Stomach (tissue), 9 donors: ENCODE results near the gene SHISAL1. TPM values are rescaled to one million over a fixed set of nuclear protein-coding genes. Genes with fewer than 3 reads are reported as not detected.

Experiments
- DNase-seq, 2 donors: peaks; one replicate each; pipeline versions ENCODE4 v3.0.0 to v3.0.0-alpha.2; 2013 to 2019
- H3K27ac ChIP-seq, 5 donors: fragments of 200-600 bp in 4 of 5; sonication (generic) in 4 of 5; one replicate each; pipeline ENCODE4 v1.5.1; 2013 to 2019; ENCODE audit warnings: mild to moderate bottlenecking in 1 of 5, moderate library complexity in 1 of 5
- H3K27me3 ChIP-seq, 3 donors: fragments of 200-600 bp; sonication (generic); one replicate each; pipeline ENCODE4 v1.5.1; 2017 to 2019; ENCODE audit warnings: mixed run types in 1 of 3
- H3K36me3 ChIP-seq, 4 donors: fragments of 200-600 bp; sonication (generic); 1 replicate in 3 of 4; 2 replicates in 1 of 4; pipeline ENCODE4 v1.5.1; 2016 to 2019
- H3K4me1 ChIP-seq, 4 donors: fragments of 200-600 bp; sonication (generic); one replicate each; pipeline ENCODE4 v1.5.1; 2016 to 2019
- H3K4me3 ChIP-seq, 4 donors: fragments of 200-600 bp; sonication (generic) in 3 of 4; one replicate each; pipeline ENCODE4 v1.5.1; 2016 to 2019; ENCODE audit warnings: mild to moderate bottlenecking in 1 of 4
- H3K9me3 ChIP-seq, 4 donors: fragments of 200-600 bp; sonication (generic); one replicate each; pipeline ENCODE4 v1.5.1; 2016 to 2019
- EP300 ChIP-seq: sonication (generic); formaldehyde crosslinking; IDR thresholded peaks from one replicate; pipeline ENCODE4 v1.6.1; 2017; ENCODE audit warnings: antibody characterized with exemption
- POLR2A ChIP-seq, 4 donors: fragments of 450-650 bp; IDR thresholded peaks; one replicate each; pipeline ENCODE4 v1.6.1; 2016; ENCODE audit warnings: antibody characterized with exemption in 4 of 4, control low read depth in 2 of 4, mild to moderate bottlenecking in 1 of 4, moderate library complexity in 1 of 4
- POLR2AphosphoS5 ChIP-seq, 3 donors: sonication (generic); formaldehyde crosslinking; IDR thresholded peaks; one replicate each; pipeline ENCODE4 v1.6.1; 2016; ENCODE audit warnings: antibody characterized with exemption in 3 of 3
- WGBS, 5 donors: extraction: QIAGEN DNeasy Blood & Tissue Kit in 3 of 5; methylation state at CpG; one replicate each; pipeline versions ENCODE4 v1.1.5 to v1.1.7; 2013 to 2018; 5-methylcytosine and 5-hydroxymethylcytosine counted together
- intact Hi-C: fragments of 100-400 bp; cut with DNase I; formaldehyde crosslinking; loops from one replicate; pipeline ENCODE4 v1.15.1; 2023; ENCODE audit warnings: low total_unique reads
- polyA plus RNA-seq, 3 donors: library from polyadenylated mRNA; stranded (reverse); fragments of 200-250 nt; gene quantifications; one replicate each; pipeline ENCODE4 v1.2.3, GENCODE V29; 2013
- total RNA-seq, 5 donors: library from RNA; depleted of rRNA; stranded (reverse); fragments of >200 nt; gene quantifications; one replicate each; pipeline versions ENCODE4 v1.1.0 to v1.2.3, GENCODE V29; 2014 to 2016
- TF ChIP-seq, protein P1 (sequence below), 7 experiments: fragments of 450-650 bp in 4 of 7; fragments of 200-600 bp in 3 of 7; sonication (generic) in 3 of 7; IDR thresholded peaks; one replicate each; pipeline ENCODE4 v1.5.1; 2016 to 2019; ENCODE audit warnings: antibody characterized with exemption in 7 of 7, control low read depth in 2 of 7, mild to moderate bottlenecking in 1 of 7
- donor health status: healthy with polysubstance abuse.
- donor health status: Bipolar disorder and iron deficiency.
- donor health status: healthy.

The SHISAL1 gene
- total and polyA plus RNA-seq, 8 donors: 0.43 to 19.3 (median 1.2) TPM

GRCh38 chr22:44276041-44276440 is 36.7 kb downstream of the SHISAL1 start:
- no peak for DNase-seq
- TF ChIP-seq EP300 (no peak), POLR2A (IDR thresholded peaks at IDR 0.05) (no peak), POLR2AphosphoS5 (IDR thresholded peaks at IDR 0.05) (no peak)
- TF ChIP-seq, protein P1, sequence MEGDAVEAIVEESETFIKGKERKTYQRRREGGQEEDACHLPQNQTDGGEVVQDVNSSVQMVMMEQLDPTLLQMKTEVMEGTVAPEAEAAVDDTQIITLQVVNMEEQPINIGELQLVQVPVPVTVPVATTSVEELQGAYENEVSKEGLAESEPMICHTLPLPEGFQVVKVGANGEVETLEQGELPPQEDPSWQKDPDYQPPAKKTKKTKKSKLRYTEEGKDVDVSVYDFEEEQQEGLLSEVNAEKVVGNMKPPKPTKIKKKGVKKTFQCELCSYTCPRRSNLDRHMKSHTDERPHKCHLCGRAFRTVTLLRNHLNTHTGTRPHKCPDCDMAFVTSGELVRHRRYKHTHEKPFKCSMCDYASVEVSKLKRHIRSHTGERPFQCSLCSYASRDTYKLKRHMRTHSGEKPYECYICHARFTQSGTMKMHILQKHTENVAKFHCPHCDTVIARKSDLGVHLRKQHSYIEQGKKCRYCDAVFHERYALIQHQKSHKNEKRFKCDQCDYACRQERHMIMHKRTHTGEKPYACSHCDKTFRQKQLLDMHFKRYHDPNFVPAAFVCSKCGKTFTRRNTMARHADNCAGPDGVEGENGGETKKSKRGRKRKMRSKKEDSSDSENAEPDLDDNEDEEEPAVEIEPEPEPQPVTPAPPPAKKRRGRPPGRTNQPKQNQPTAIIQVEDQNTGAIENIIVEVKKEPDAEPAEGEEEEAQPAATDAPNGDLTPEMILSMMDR (IDR thresholded peaks at IDR 0.05): no peak
- no peak overlapping the region for H3K4me3 ChIP-seq
- intact Hi-C loops: no loop called here
- peaks cover 0 to 5% (median 2%) of the 10 kb centered on the region in 4 donors for H3K4me1 ChIP-seq
- H3K27ac ChIP-seq: no peak overlapping the region
- H3K27me3 ChIP-seq: peaks cover 0 to 38% (median 4%) of the 10 kb centered on the region in 3 donors
- no peaks in the 10 kb centered on the region for H3K9me3 ChIP-seq
- WGBS, 5 donors: 68 to 79% (median 77%) methylated on average over 10 of the region's 10 CpGs
- H3K36me3 ChIP-seq: no peaks in the 10 kb centered on the region

- intact Hi-C loops: no loop called here
- 63 to 82% (median 72%) methylated on average over 4 to 5 of the region's 5 CpGs for WGBS, 5 donors
Measured at GRCh38 chr22:44275631-44275995, 37.1 kb downstream of the SHISAL1 start.

GRCh38 chr22:44274918-44275630 is 37.7 kb downstream of the SHISAL1 start:
- no peaks in the 10 kb centered on the region for H3K9me3 ChIP-seq
- DNase-seq: no peak
- no peak overlapping the region for H3K4me3 ChIP-seq
- peaks cover 0 to 5% (median 2%) of the 10 kb centered on the region in 4 donors for H3K4me1 ChIP-seq
- no peaks in the 10 kb centered on the region for H3K36me3 ChIP-seq
- peaks cover 0 to 28% (median 0%) of the 10 kb centered on the region in 3 donors for H3K27me3 ChIP-seq
- WGBS, 5 donors: 85 to 92% (median 91%) methylated on average over 22 of the region's 22 CpGs
- no peak overlapping the region for H3K27ac ChIP-seq
- no peak for TF ChIP-seq POLR2A (IDR thresholded peaks at IDR 0.05)
- no peak for TF ChIP-seq POLR2AphosphoS5 (IDR thresholded peaks at IDR 0.05)
- TF ChIP-seq, protein P1 (IDR thresholded peaks at IDR 0.05): no peak
- TF ChIP-seq EP300: no peak
- intact Hi-C loops: no loop called here

More at GRCh38 chr22:44275631-44275995, 37.1 kb downstream of the SHISAL1 start:
- DNase-seq: no peak
- H3K27me3 ChIP-seq: peaks cover 0 to 34% (median 4%) of the 10 kb centered on the region in 3 donors
- H3K36me3 ChIP-seq: no peaks in the 10 kb centered on the region
- TF ChIP-seq POLR2A (IDR thresholded peaks at IDR 0.05): no peak
- TF ChIP-seq, protein P1 (IDR thresholded peaks at IDR 0.05): no peak
- TF ChIP-seq EP300: no peak
- TF ChIP-seq POLR2AphosphoS5 (IDR thresholded peaks at IDR 0.05): no peak
- H3K27ac ChIP-seq: no peak overlapping the region
- H3K4me1 ChIP-seq: peaks cover 0 to 5% (median 2%) of the 10 kb centered on the region in 4 donors
- H3K4me3 ChIP-seq: no peak overlapping the region
- H3K9me3 ChIP-seq: no peaks in the 10 kb centered on the region

DNA sequence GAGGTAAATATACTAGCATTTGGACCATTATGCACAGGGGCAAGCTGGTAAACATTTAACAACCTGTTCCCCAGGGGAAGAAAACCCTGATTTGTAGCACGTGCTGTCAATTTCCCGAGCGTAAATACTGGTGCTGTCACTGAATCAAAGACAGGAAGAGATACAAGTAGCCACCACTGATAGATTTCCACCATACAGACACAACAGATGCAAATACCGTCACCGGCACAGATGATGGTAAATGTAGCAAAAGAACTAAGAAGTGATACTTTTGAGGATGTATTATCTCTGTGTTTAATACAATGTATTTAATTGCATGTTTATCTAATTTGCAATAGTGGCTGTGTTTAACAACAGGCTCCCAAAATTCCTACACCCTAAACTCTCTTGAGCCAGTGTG is 39.6 kb downstream of the SHISAL1 start:
- TF ChIP-seq POLR2AphosphoS5 (IDR thresholded peaks at IDR 0.05) (no peak), POLR2A (IDR thresholded peaks at IDR 0.05) (no peak), EP300 (no peak)
- TF ChIP-seq, protein P1 (IDR thresholded peaks at IDR 0.05): no peak
- Histone ChIP-seq H3K4me1 (peaks cover 0 to 5% (median 0%) of the 10 kb centered on the region in 4 donors), H3K27ac (no peak overlapping the region), H3K4me3 (no peak overlapping the region), H3K27me3 (peaks cover 0 to 16% (median 0%) of the 10 kb centered on the region in 3 donors), H3K36me3 (no peaks in the 10 kb centered on the region), H3K9me3 (no peaks in the 10 kb centered on the region)
- intact Hi-C loops: no loop called here
- WGBS, 5 donors: 28 to 52% (median 42%) methylated on average over 5 of the region's 5 CpGs
- no peak for DNase-seq
